ENCODE results near the gene ARL4A.
"Not testable (repeated sequence)": the region's sequence is repeated elsewhere in the genome, so short reads cannot be mapped to it uniquely, and the experiment has no call there.

Gene ARL4A

DNA sequence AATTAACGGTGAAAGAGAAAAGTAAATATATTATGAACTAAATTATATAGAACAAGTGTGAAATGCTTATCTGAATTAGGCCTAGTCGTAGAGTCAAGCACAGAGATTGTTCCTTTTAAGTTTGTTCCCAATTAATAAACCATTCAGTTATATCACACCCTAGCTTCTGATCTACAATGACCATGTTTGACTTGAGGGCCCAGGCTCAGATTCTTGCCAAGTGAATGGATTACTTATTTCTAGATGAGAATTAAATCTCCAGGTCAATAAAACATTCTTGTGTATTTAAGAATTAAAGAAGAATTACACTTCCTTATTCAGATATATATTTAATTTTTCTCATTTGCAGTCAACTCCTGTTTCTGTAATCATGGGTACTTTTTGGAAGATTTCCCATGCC lies 37.4 kb upstream of the ARL4A start:
- TF ChIP-seq, protein P1, sequence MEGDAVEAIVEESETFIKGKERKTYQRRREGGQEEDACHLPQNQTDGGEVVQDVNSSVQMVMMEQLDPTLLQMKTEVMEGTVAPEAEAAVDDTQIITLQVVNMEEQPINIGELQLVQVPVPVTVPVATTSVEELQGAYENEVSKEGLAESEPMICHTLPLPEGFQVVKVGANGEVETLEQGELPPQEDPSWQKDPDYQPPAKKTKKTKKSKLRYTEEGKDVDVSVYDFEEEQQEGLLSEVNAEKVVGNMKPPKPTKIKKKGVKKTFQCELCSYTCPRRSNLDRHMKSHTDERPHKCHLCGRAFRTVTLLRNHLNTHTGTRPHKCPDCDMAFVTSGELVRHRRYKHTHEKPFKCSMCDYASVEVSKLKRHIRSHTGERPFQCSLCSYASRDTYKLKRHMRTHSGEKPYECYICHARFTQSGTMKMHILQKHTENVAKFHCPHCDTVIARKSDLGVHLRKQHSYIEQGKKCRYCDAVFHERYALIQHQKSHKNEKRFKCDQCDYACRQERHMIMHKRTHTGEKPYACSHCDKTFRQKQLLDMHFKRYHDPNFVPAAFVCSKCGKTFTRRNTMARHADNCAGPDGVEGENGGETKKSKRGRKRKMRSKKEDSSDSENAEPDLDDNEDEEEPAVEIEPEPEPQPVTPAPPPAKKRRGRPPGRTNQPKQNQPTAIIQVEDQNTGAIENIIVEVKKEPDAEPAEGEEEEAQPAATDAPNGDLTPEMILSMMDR (IDR thresholded peaks at IDR 0.05; ENCODE audit: insufficient read depth, missing control alignments), result no peak
- FAIRE-seq, result no peak
- DNase-seq (ENCODE audit: insufficient read length, low spot score), result no peak

GRCh38 chr7:12653110-12653509 lies 34.3 kb upstream of the ARL4A start:
- TF ChIP-seq, protein P1 (IDR thresholded peaks at IDR 0.05; ENCODE audit: insufficient read depth, missing control alignments), result no peak
- FAIRE-seq (no peak), DNase-seq (ENCODE audit: insufficient read length, low spot score) (no peak)

- DNase-seq (ENCODE audit: insufficient read length, low spot score), result no peak
- TF ChIP-seq, protein P1 (IDR thresholded peaks at IDR 0.05; ENCODE audit: insufficient read depth, missing control alignments), result no peak
- no peak for FAIRE-seq
Observed at GRCh38 chr7:12653518-12653917, 33.9 kb upstream of the ARL4A start.

DNA sequence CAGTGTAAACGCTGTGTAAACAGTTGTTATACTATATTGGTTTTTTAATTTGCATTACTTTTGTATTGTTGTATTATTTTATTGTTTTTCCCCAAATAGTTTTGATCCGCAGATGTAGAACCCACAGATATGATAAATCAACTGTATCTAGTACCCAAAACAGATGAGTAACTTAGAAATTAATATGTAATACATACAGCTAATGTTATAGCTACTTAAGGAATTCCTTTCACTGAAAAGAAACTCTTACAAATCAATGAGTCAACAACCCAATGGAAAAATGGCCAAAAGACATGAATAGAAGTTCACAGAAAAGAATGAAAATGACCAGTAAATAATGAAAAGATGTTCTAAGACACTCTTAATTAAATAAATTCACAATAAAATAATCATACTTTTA lies 32.3 kb upstream of the ARL4A start:
- TF ChIP-seq, protein P1 (IDR thresholded peaks at IDR 0.05; ENCODE audit: insufficient read depth, missing control alignments), result no peak
- DNase-seq (ENCODE audit: insufficient read length, low spot score) (no peak), FAIRE-seq (no peak)

- FAIRE-seq; DNase-seq (ENCODE audit: insufficient read length, low spot score): not testable (repeated sequence)
Observed at GRCh38 chr7:12660423-12660822, 27.0 kb upstream of the ARL4A start.

DNA sequence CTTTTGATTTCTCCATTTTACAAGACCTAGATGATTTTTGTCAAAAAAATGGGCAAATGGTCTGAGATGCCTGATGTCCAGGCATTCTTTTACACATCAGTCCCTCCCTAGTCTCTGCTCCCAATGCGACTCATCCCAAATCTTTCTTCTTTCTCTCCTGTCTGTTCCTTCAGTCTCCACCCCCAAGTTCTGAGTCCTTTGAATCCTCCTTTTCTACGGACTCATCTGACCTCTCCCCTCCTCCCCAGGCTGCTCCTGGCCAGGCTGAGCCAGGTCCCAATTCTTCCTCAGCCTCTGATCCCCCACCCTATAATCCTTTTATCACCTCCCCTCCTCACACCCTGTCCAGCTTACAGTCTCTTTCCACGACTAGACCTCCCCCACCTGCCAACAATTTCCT lies 26.4 kb upstream of the ARL4A start:
- DNase-seq (ENCODE audit: insufficient read length, low spot score); FAIRE-seq: not testable (repeated sequence)

GRCh38 chr7:12661581-12661980 lies 25.9 kb upstream of the ARL4A start:
- FAIRE-seq, result no peak
- DNase-seq (ENCODE audit: insufficient read length, low spot score), result no peak

DNA sequence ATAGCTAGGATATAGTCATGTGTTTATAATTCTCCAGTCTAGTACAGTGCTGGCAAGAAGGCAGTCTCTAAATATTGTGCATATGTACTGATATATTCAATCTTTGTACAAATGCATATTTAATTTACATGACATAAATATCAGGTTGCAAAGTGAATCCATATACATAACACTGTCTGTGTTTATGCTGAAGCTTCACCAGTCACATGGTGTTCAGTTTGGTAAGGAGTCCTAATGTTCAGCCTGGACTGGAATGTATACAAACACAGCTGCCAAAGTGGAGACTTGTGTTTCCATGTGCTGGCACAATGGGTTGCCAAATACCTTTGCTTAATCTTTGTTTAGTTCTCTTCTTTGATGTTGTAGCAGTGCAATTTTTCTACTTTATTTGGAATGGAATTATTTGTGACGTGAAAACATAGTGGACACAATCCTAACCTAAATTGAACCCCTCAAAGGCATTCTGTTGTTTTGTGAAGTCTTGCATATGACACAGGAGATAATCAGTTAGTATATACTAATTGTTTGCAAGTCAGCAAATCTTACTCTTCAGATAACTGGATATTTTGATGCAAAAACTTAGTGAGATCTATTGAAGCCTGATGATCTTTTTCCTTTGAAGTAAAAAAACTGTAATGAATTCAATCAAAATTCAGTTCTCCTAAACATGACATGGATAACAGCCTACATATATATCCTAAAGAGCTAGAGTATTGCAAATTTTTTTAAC lies 17.3 kb upstream of the ARL4A start:
- FAIRE-seq (no peak), DNase-seq (ENCODE audit: insufficient read length, low spot score) (no peak)
- TF ChIP-seq, protein P1 (IDR thresholded peaks at IDR 0.05; ENCODE audit: insufficient read depth, missing control alignments), result no peak

More at GRCh38 chr7:12661581-12661980, 25.9 kb upstream of the ARL4A start:
- TF ChIP-seq, protein P1 (IDR thresholded peaks at IDR 0.05; ENCODE audit: insufficient read depth, missing control alignments), result no peak
